GM23338 (cell line): ENCODE data around the gene SYT14.

Experiments
- CREB1 ChIP-seq: fragments of 250-450 bp; sonication (Bioruptor Pico); IDR thresholded peaks from 2 replicates; pipeline ENCODE4 v1.5.0; 2020; ENCODE audit warnings: low read depth, mild to moderate bottlenecking, moderate library complexity
- EZH2 ChIP-seq: fragments of 200-600 bp; sonication (generic); IDR thresholded peaks from one replicate; pipeline ENCODE4 v1.8.0; 2017; ENCODE audit warnings: antibody characterized with exemption, mild to moderate bottlenecking, low read depth; ENCODE audit not compliant: unreplicated experiment
- EZH2phosphoT487 ChIP-seq: fragments of 200-600 bp; sonication (generic); IDR thresholded peaks from one replicate; pipeline ENCODE4 v1.8.1; 2018; ENCODE audit warnings: antibody characterized with exemption; ENCODE audit not compliant: unreplicated experiment
- JUNB ChIP-seq: IDR thresholded peaks from one replicate; pipeline ENCODE4 v1.6.1; 2016; ENCODE audit warnings: antibody characterized with exemption; ENCODE audit not compliant: unreplicated experiment
- NANOG ChIP-seq: IDR thresholded peaks from 2 replicates; pipeline ENCODE4 v1.6.1; 2016; ENCODE audit warnings: antibody characterized with exemption, borderline replicate concordance
- POLR2AphosphoS5 ChIP-seq: IDR thresholded peaks from 2 replicates; pipeline ENCODE4 v1.6.1; 2016; ENCODE audit warnings: antibody characterized with exemption, low read depth
- STAT1 ChIP-seq: IDR thresholded peaks from one replicate; pipeline ENCODE4 v1.6.1; 2016; ENCODE audit warnings: antibody characterized with exemption; ENCODE audit not compliant: unreplicated experiment
- ZNF114 ChIP-seq: fragments of 250-450 bp; sonication (Bioruptor Pico); IDR thresholded peaks from 2 replicates; pipeline ENCODE4 v1.5.0; 2020; ENCODE audit warnings: mild to moderate bottlenecking, moderate library complexity
- ZNF331 ChIP-seq: fragments of 250-450 bp; sonication (Bioruptor Pico); IDR thresholded peaks from 2 replicates; pipeline ENCODE4 v1.5.0; 2020; ENCODE audit warnings: low read depth, mild to moderate bottlenecking, moderate library complexity
- TF ChIP-seq, protein P1 (sequence below), 2 experiments: fragments of 200-600 bp in 1 of 2; sonication (generic) in 1 of 2; conservative IDR thresholded peaks; 2 replicates each; pipeline versions ENCODE4 v1.5.1 to v1.6.1; 2016 to 2017; ENCODE audit warnings: antibody characterized with exemption in 2 of 2, low read depth in 2 of 2, mild to moderate bottlenecking in 2 of 2, moderate library complexity in 1 of 2
- TF ChIP-seq, protein P2 (sequence below): IDR thresholded peaks from 2 replicates; pipeline ENCODE4 v1.6.1; 2016; ENCODE audit warnings: antibody characterized with exemption
- TF ChIP-seq, protein P3 (sequence below): IDR thresholded peaks from one replicate; pipeline ENCODE4 v1.6.1; 2018; ENCODE audit warnings: antibody characterized with exemption; ENCODE audit not compliant: unreplicated experiment
- TF ChIP-seq, protein P4 (sequence below): fragments of 250-450 bp; sonication (Bioruptor Pico); IDR thresholded peaks from 2 replicates; pipeline ENCODE4 v1.5.0; 2020; ENCODE audit warnings: mild to moderate bottlenecking, moderate library complexity

GRCh38 chr1:209912306-209912705 is 25.7 kb upstream of the SYT14 start:
- TF ChIP-seq, protein P1, sequence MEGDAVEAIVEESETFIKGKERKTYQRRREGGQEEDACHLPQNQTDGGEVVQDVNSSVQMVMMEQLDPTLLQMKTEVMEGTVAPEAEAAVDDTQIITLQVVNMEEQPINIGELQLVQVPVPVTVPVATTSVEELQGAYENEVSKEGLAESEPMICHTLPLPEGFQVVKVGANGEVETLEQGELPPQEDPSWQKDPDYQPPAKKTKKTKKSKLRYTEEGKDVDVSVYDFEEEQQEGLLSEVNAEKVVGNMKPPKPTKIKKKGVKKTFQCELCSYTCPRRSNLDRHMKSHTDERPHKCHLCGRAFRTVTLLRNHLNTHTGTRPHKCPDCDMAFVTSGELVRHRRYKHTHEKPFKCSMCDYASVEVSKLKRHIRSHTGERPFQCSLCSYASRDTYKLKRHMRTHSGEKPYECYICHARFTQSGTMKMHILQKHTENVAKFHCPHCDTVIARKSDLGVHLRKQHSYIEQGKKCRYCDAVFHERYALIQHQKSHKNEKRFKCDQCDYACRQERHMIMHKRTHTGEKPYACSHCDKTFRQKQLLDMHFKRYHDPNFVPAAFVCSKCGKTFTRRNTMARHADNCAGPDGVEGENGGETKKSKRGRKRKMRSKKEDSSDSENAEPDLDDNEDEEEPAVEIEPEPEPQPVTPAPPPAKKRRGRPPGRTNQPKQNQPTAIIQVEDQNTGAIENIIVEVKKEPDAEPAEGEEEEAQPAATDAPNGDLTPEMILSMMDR (conservative IDR thresholded peaks at IDR 0.05; ENCODE audit: low read depth in 2 of 2): no peak
- TF ChIP-seq POLR2AphosphoS5: no peak
- no peak for TF ChIP-seq EZH2
- TF ChIP-seq CREB1 (CRISPR knock-in tag): no peak
- TF ChIP-seq EZH2phosphoT487: no peak
- no peak for TF ChIP-seq JUNB
- TF ChIP-seq, protein P2, sequence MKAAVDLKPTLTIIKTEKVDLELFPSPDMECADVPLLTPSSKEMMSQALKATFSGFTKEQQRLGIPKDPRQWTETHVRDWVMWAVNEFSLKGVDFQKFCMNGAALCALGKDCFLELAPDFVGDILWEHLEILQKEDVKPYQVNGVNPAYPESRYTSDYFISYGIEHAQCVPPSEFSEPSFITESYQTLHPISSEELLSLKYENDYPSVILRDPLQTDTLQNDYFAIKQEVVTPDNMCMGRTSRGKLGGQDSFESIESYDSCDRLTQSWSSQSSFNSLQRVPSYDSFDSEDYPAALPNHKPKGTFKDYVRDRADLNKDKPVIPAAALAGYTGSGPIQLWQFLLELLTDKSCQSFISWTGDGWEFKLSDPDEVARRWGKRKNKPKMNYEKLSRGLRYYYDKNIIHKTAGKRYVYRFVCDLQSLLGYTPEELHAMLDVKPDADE: no peak
- TF ChIP-seq, protein P3, sequence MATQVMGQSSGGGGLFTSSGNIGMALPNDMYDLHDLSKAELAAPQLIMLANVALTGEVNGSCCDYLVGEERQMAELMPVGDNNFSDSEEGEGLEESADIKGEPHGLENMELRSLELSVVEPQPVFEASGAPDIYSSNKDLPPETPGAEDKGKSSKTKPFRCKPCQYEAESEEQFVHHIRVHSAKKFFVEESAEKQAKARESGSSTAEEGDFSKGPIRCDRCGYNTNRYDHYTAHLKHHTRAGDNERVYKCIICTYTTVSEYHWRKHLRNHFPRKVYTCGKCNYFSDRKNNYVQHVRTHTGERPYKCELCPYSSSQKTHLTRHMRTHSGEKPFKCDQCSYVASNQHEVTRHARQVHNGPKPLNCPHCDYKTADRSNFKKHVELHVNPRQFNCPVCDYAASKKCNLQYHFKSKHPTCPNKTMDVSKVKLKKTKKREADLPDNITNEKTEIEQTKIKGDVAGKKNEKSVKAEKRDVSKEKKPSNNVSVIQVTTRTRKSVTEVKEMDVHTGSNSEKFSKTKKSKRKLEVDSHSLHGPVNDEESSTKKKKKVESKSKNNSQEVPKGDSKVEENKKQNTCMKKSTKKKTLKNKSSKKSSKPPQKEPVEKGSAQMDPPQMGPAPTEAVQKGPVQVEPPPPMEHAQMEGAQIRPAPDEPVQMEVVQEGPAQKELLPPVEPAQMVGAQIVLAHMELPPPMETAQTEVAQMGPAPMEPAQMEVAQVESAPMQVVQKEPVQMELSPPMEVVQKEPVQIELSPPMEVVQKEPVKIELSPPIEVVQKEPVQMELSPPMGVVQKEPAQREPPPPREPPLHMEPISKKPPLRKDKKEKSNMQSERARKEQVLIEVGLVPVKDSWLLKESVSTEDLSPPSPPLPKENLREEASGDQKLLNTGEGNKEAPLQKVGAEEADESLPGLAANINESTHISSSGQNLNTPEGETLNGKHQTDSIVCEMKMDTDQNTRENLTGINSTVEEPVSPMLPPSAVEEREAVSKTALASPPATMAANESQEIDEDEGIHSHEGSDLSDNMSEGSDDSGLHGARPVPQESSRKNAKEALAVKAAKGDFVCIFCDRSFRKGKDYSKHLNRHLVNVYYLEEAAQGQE: no peak
- TF ChIP-seq ZNF114: no peak
- TF ChIP-seq NANOG: no peak
- no peak for TF ChIP-seq STAT1
- TF ChIP-seq, protein P4, sequence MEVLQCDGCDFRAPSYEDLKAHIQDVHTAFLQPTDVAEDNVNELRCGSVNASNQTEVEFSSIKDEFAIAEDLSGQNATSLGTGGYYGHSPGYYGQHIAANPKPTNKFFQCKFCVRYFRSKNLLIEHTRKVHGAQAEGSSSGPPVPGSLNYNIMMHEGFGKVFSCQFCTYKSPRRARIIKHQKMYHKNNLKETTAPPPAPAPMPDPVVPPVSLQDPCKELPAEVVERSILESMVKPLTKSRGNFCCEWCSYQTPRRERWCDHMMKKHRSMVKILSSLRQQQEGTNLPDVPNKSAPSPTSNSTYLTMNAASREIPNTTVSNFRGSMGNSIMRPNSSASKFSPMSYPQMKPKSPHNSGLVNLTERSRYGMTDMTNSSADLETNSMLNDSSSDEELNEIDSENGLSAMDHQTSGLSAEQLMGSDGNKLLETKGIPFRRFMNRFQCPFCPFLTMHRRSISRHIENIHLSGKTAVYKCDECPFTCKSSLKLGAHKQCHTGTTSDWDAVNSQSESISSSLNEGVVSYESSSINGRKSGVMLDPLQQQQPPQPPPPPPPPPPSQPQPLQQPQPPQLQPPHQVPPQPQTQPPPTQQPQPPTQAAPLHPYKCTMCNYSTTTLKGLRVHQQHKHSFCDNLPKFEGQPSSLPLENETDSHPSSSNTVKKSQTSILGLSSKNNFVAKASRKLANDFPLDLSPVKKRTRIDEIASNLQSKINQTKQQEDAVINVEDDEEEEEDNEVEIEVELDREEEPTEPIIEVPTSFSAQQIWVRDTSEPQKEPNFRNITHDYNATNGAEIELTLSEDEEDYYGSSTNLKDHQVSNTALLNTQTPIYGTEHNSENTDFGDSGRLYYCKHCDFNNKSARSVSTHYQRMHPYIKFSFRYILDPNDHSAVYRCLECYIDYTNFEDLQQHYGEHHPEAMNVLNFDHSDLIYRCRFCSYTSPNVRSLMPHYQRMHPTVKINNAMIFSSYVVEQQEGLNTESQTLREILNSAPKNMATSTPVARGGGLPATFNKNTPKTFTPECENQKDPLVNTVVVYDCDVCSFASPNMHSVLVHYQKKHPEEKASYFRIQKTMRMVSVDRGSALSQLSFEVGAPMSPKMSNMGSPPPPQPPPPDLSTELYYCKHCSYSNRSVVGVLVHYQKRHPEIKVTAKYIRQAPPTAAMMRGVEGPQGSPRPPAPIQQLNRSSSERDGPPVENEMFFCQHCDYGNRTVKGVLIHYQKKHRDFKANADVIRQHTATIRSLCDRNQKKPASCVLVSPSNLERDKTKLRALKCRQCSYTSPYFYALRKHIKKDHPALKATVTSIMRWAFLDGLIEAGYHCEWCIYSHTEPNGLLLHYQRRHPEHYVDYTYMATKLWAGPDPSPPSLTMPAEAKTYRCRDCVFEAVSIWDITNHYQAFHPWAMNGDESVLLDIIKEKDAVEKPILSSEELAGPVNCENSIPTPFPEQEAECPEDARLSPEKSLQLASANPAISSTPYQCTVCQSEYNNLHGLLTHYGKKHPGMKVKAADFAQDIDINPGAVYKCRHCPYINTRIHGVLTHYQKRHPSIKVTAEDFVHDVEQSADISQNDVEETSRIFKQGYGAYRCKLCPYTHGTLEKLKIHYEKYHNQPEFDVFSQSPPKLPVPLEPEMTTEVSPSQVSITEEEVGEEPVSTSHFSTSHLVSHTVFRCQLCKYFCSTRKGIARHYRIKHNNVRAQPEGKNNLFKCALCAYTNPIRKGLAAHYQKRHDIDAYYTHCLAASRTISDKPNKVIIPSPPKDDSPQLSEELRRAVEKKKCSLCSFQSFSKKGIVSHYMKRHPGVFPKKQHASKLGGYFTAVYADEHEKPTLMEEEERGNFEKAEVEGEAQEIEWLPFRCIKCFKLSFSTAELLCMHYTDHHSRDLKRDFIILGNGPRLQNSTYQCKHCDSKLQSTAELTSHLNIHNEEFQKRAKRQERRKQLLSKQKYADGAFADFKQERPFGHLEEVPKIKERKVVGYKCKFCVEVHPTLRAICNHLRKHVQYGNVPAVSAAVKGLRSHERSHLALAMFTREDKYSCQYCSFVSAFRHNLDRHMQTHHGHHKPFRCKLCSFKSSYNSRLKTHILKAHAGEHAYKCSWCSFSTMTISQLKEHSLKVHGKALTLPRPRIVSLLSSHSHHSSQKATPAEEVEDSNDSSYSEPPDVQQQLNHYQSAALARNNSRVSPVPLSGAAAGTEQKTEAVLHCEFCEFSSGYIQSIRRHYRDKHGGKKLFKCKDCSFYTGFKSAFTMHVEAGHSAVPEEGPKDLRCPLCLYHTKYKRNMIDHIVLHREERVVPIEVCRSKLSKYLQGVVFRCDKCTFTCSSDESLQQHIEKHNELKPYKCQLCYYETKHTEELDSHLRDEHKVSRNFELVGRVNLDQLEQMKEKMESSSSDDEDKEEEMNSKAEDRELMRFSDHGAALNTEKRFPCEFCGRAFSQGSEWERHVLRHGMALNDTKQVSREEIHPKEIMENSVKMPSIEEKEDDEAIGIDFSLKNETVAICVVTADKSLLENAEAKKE: no peak
- TF ChIP-seq ZNF331 (CRISPR knock-in tag): no peak
